ENCODE measurements around the gene ACOT11.

DNA sequence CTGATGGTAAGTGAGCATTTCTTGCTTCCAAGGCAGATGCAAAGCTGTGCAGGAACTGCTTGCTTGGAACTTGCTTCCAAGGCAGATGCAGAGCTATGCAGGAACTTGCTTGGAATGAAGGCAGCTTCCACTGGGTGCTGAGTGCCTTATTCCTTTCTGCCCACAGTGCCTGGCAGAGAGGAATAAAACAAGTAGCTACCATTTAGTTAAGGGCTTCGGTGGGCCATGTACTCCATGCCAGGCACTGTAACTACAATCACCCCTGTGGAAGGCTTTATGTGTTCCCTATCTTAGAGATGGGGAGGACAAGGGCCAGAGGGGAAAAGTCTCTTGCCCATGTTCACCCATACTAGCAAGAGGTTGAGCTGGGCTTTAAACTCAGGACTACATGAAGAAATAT lies 101.9 kb downstream of the ACOT11 start:
- TF ChIP-seq, protein P1, sequence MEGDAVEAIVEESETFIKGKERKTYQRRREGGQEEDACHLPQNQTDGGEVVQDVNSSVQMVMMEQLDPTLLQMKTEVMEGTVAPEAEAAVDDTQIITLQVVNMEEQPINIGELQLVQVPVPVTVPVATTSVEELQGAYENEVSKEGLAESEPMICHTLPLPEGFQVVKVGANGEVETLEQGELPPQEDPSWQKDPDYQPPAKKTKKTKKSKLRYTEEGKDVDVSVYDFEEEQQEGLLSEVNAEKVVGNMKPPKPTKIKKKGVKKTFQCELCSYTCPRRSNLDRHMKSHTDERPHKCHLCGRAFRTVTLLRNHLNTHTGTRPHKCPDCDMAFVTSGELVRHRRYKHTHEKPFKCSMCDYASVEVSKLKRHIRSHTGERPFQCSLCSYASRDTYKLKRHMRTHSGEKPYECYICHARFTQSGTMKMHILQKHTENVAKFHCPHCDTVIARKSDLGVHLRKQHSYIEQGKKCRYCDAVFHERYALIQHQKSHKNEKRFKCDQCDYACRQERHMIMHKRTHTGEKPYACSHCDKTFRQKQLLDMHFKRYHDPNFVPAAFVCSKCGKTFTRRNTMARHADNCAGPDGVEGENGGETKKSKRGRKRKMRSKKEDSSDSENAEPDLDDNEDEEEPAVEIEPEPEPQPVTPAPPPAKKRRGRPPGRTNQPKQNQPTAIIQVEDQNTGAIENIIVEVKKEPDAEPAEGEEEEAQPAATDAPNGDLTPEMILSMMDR (optimal IDR thresholded peaks at IDR 0.05 in 1 of 3, IDR thresholded peaks at IDR 0.05 in 1 of 3, conservative IDR thresholded peaks at IDR 0.05 in 1 of 3; ENCODE audit: extremely low read depth in 1 of 3, insufficient read depth in 2 of 3, low read length in 3 of 3): no peak
- no peak for TF ChIP-seq EZH2 (IDR thresholded peaks at IDR 0.05; ENCODE audit: low read length)
